ENCODE data around the gene CD58.

CD58 gene

DNA sequence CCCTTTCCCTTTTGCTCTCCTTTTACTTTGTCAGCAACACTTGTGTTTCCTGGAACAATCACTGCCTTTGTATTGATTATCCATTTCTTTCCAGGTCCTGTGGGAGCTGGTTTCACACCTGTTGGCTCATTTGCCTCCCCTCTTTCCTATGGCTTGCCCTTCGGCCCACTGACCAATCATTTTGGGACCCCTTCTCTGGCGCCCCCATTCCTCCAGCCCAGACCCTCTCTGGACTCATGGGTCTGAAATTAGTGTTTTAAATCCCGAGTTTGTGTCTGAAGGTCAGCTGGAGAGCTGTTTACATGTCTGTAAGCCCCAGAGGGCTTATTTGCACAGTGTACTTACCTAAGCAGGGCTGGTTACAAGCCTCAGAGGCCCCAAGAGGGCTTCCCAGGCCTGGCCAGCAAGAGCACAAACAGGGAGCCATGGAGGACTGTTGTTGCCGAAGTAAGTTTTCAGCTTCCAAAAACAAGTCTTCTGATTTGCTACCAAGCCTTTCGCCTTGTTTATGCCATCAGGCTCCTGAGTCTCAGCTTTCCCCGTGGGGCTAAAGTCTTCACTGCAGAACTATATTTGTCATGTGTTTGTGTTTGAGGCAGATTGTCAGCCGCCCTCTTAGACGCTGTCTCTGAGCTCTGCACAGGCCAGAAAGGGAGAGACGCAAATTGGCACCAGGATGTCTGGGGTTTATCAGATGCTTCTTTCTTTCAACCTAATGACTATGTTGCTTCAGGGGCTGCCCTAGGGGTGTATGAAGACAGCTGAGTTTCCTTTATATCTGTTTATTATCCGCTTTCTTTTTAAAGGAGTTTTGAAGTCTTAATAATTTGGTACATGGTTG lies 104.8 kb downstream of the CD58 start:
- DNase-seq = no peak

DNA sequence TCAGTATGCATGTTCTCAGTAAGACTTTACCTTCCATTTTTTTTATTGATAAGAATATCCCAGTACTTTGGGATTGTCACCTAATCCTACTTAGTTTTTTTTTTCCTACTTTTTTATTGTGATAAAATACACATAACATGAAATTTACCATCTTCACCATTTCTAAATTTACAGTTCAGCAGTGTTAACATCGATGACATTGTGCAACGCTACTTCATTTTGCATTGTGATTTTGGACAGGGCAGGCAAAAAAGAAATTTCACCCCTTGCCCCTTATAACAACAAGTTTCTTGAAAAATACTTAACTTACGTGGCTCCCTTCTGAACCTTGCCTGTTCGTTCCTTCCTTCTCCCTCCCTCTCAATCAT lies 105.4 kb downstream of the CD58 start:
- DNase-seq = no peak

Data from CD4-positive, alpha-beta T cell treated with Interleukin-17A for 4 hours (primary cell).